Fibroblast of villous mesenchyme (primary cell): Measurements from ENCODE around the gene NRG3. TPM values are rescaled to one million over a fixed set of nuclear protein-coding genes. Genes with fewer than 3 reads are reported as not detected.

ENCODE experiments used
- DNase-seq: peaks from one replicate; pipeline ENCODE4 v3.0.0-alpha.2; 2010; ENCODE audit warnings: low read depth
- H3K4me3 ChIP-seq: 2 replicates; pipeline ENCODE4 v1.5.1; 2011; ENCODE audit warnings: low read depth, mild to moderate bottlenecking, low read length
- total RNA-seq: library from RNA; depleted of rRNA; stranded (reverse); fragments of >200 nt; gene quantifications from 2 replicates; pipeline ENCODE4 v1.2.3, GENCODE V29; 2012
- TF ChIP-seq, protein P1 (sequence below): IDR thresholded peaks from 2 replicates; pipeline ENCODE4 v1.5.1; 2012; ENCODE audit warnings: low read depth, mild to moderate bottlenecking, low read length; ENCODE audit not compliant: insufficient read depth

The NRG3 gene
- total RNA-seq, 1 donor, result not detected

DNA sequence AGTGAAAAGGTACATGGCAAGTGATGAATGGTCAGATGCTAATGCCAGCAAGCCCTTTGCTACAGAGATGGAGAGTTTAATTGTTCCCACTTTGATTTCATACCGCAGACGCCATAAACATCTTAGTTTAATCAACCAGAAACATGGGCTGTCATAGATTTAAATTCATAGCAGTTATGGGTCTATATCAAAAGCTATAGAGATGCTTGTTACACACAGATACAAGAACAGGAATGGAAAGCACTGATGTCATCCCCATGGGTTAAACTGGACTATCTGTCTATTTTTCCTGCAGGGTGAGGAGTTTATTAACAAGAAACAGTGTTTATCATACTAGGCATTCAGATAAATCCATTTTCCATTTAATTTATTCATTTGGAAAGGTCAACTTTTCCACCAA, 409.2 kb downstream of the NRG3 start:
- no peak for DNase-seq
- no peak overlapping the region for H3K4me3 ChIP-seq
- TF ChIP-seq, protein P1, sequence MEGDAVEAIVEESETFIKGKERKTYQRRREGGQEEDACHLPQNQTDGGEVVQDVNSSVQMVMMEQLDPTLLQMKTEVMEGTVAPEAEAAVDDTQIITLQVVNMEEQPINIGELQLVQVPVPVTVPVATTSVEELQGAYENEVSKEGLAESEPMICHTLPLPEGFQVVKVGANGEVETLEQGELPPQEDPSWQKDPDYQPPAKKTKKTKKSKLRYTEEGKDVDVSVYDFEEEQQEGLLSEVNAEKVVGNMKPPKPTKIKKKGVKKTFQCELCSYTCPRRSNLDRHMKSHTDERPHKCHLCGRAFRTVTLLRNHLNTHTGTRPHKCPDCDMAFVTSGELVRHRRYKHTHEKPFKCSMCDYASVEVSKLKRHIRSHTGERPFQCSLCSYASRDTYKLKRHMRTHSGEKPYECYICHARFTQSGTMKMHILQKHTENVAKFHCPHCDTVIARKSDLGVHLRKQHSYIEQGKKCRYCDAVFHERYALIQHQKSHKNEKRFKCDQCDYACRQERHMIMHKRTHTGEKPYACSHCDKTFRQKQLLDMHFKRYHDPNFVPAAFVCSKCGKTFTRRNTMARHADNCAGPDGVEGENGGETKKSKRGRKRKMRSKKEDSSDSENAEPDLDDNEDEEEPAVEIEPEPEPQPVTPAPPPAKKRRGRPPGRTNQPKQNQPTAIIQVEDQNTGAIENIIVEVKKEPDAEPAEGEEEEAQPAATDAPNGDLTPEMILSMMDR, result no peak

DNA sequence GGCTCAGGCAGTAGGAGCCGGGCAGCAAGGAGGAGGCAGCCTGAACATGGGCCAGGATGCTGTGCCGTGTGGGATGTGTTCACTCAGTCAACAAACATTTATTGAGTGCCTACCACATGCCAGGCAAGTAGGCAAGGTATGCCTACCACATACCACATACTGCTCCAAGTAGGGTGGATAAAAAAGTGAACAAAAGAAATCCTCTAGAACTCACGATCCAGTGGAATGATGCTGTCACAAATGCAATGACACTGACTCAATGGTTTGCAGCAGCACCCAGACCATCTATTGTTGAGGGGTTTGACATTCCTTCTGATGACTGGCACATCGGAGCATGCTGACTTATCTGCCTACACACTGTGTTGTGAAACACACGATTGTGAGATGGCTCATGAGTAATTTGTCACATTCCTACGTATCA, 413.5 kb downstream of the NRG3 start:
- H3K4me3 ChIP-seq, result no peak overlapping the region
- peak; percentile 11 for DNase-seq
- TF ChIP-seq, protein P1, result no peak

DNA sequence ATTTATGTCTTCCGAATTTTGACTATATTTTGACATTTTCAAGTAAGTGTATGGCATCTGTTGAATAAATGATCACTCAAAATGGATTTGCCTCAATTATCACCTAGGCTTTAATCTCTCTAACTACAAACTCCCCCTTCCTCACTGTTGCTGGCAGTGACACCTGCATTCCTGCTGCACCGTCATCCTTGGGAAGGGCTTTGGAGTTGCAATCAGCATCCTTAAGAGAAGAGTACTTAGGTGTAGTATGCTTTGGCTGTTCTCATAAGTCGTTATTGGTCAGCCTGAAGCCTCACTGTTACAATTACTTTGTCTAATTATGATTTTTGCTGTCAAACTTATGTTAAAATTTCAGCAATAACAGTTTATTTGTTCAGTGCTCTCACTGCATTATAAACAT, 415.0 kb downstream of the NRG3 start:
- no peak for DNase-seq
- TF ChIP-seq, protein P1, result no peak
- no peak overlapping the region for H3K4me3 ChIP-seq

DNA sequence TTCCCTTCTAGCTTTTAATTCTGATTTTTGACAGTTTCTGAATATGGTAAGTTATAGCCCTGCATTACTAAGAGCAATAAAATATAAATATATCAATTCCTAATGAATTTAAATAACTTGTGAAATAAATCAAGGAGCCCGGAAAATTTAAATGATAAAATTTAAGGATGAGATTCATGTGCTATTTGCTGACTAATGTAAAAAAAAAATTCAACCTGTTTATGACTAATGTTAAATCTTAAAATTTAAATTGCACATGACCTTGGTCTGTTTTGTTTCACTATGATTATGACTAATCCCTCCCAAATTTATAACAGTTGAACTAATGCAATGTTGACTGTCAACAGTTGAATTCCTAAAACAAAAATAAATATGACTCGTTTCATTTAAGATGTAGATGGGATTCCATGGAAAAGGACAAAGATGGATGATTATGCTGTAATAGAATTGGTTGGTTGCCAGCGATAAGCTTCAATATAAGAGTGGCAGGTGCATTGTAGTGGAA, 419.9 kb downstream of the NRG3 start:
- TF ChIP-seq, protein P1, result no peak
- H3K4me3 ChIP-seq, result no peak overlapping the region
- DNase-seq, result peak; percentile 21

GRCh38 chr10:82308641-82309040, 433.6 kb downstream of the NRG3 start:
- no peak overlapping the region for H3K4me3 ChIP-seq
- no peak for DNase-seq
- TF ChIP-seq, protein P1, result no peak

DNA sequence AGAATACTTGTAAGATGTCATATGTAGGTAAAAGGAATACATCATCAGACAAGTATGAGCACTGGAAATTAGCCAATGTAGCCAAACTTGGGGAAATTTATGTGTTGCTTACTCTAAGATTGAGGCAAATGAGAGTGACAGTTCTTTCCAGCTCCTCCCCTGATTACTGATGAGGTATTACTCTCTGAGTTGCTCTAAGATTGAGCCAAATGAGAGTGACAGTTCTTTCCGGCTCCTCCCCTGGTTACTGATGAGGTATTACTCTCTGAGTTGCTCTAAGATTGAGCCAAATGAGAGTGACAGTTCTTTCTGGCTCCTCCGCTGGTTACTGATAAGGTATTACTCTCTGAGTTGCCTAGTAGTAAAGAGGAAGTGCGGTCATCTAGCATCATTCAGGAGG, 435.8 kb downstream of the NRG3 start:
- DNase-seq, result no peak
- no peak overlapping the region for H3K4me3 ChIP-seq
- TF ChIP-seq, protein P1, result no peak

GRCh38 chr10:82313401-82313800, 438.4 kb downstream of the NRG3 start:
- H3K4me3 ChIP-seq, result no peak overlapping the region
- no peak for DNase-seq
- TF ChIP-seq, protein P1, result no peak
